ENCODE measurements around the gene CCDC191.

The CCDC191 gene

GRCh38 chr3:114056130-114057010, at the start of gene CCDC191, which contains the start of gene QTRT2:
CCDC191 (minus strand) TSS chr3:114056526; CDS start chr3:114056466, 60 bp downstream.
QTRT2 (plus strand) TSS chr3:114056737; CDS start chr3:114065258, 8,521 bp downstream.
- DNase-seq = peak; percentile 93 to 99 (median 98)

- no peak for DNase-seq
These were observed 48.1 kb upstream of the CCDC191 start for GRCh38 chr3:114104414-114104813.

- no peak for DNase-seq
These were observed 47.5 kb upstream of the CCDC191 start for GRCh38 chr3:114103858-114104257.

GRCh38 chr3:114103181-114103580, 46.9 kb upstream of the CCDC191 start:
- no peak for DNase-seq

GRCh38 chr3:114101101-114101500, 44.8 kb upstream of the CCDC191 start:
- no peak for DNase-seq

- no peak for DNase-seq
These were observed 39.5 kb upstream of the CCDC191 start for GRCh38 chr3:114095796-114096195.

- DNase-seq = no peak
These were observed 37.3 kb upstream of the CCDC191 start for GRCh38 chr3:114093596-114093995.

- DNase-seq = no peak
These were observed 36.7 kb upstream of the CCDC191 start for GRCh38 chr3:114093016-114093380.

- DNase-seq = no peak
These were observed 36.1 kb upstream of the CCDC191 start for GRCh38 chr3:114092151-114093015.

GRCh38 chr3:114089675-114090074, 33.3 kb upstream of the CCDC191 start:
- no peak for DNase-seq

GRCh38 chr3:114086356-114086755, 30.0 kb upstream of the CCDC191 start:
- no peak for DNase-seq

GRCh38 chr3:114083112-114083511, 26.8 kb upstream of the CCDC191 start:
- DNase-seq = no peak

- DNase-seq = no peak
These were observed 24.7 kb upstream of the CCDC191 start for GRCh38 chr3:114081037-114081436.

GRCh38 chr3:114080201-114080600, 23.9 kb upstream of the CCDC191 start:
- no peak for DNase-seq

GRCh38 chr3:114079761-114080160, 23.4 kb upstream of the CCDC191 start:
- DNase-seq = no peak

GRCh38 chr3:114078126-114078525, 21.8 kb upstream of the CCDC191 start:
- DNase-seq = no peak

- no peak for DNase-seq
These were observed 20.4 kb upstream of the CCDC191 start for GRCh38 chr3:114076711-114077110.

GRCh38 chr3:114071786-114072185, 15.5 kb upstream of the CCDC191 start:
- no peak for DNase-seq

GRCh38 chr3:114068336-114068735, 12.0 kb upstream of the CCDC191 start:
- no peak for DNase-seq

GRCh38 chr3:114067804-114068203, 11.5 kb upstream of the CCDC191 start:
- DNase-seq = no peak

- no peak for DNase-seq
These were observed 4.8 kb upstream of the CCDC191 start for GRCh38 chr3:114060906-114061655.

- DNase-seq = no peak
These were observed 2.3 kb upstream of the CCDC191 start for GRCh38 chr3:114058646-114059045.

GRCh38 chr3:114057011-114057347, 653 bp upstream of the CCDC191 start:
- no peak for DNase-seq
